Measurements from ENCODE around the gene UBE2E1.
"Not testable (repeated sequence)": the region's sequence is repeated elsewhere in the genome, so short reads cannot be mapped to it uniquely, and the experiment has no call there.

UBE2E1 gene

GRCh38 chr3:23872330-23872729 lies 66.6 kb downstream of the UBE2E1 start:
- no peak overlapping the region for H3K9ac ChIP-seq
- no peak overlapping the region for H3K4me2 ChIP-seq
- peaks cover 0 to 39% (median 23%) of the 10 kb centered on the region in 11 experiments; a peak in 19 of 22 replicates for H3K9me3 ChIP-seq (replicated peaks in 1 of 11)
- H3K36me3 ChIP-seq = peaks cover 11 to 58% (median 35%) of the 10 kb centered on the region in 11 experiments; a peak in 21 of 22 replicates
- peaks cover 0 to 8% (median 0%) of the 10 kb centered on the region in 10 experiments; a peak in 3 of 20 replicates for H3K4me1 ChIP-seq
- H3K27me3 ChIP-seq = no peaks in the 10 kb centered on the region
- TF ChIP-seq Cebpa-rat (IDR thresholded peaks at IDR 0.05) = no peak
- H3K27ac ChIP-seq = no peak overlapping the region
- no peak overlapping the region for H3K4me3 ChIP-seq
- H4K20me1 ChIP-seq = peaks cover 39 to 84% (median 67%) of the 10 kb centered on the region in 11 experiments; a peak in 20 of 22 replicates

GRCh38 chr3:23873941-23874340 lies 68.2 kb downstream of the UBE2E1 start:
- Histone ChIP-seq H3K9me3 (replicated peaks in 1 of 11) (peaks cover 0 to 46% (median 37%) of the 10 kb centered on the region in 11 experiments; a peak in 19 of 22 replicates), H4K20me1 (peaks cover 51 to 84% (median 69%) of the 10 kb centered on the region in 11 experiments; a peak in 20 of 22 replicates), H3K36me3 (peaks cover 26 to 60% (median 45%) of the 10 kb centered on the region in 11 experiments), H3K27ac (no peak overlapping the region), H3K4me2 (no peak overlapping the region), H3K27me3 (no peaks in the 10 kb centered on the region), H3K9ac (no peak overlapping the region), H3K4me1 (peaks cover 0 to 8% (median 0%) of the 10 kb centered on the region in 10 experiments; a peak in 3 of 20 replicates), H3K4me3 (no peak overlapping the region)
- TF ChIP-seq Cebpa-rat (IDR thresholded peaks at IDR 0.05) = no peak

GRCh38 chr3:23874359-23875112 lies 68.8 kb downstream of the UBE2E1 start:
- no peak overlapping the region for H3K4me3 ChIP-seq
- H3K27ac ChIP-seq = no peak overlapping the region
- peaks cover 51 to 84% (median 73%) of the 10 kb centered on the region in 11 experiments; a peak in 20 of 22 replicates for H4K20me1 ChIP-seq
- peaks cover 0 to 8% (median 0%) of the 10 kb centered on the region in 10 experiments; a peak in 3 of 20 replicates for H3K4me1 ChIP-seq
- no peak overlapping the region for H3K4me2 ChIP-seq
- peaks cover 0 to 46% (median 35%) of the 10 kb centered on the region in 11 experiments; a peak in 19 of 22 replicates for H3K9me3 ChIP-seq (replicated peaks in 1 of 11)
- no peak overlapping the region for H3K9ac ChIP-seq
- no peaks in the 10 kb centered on the region for H3K27me3 ChIP-seq
- TF ChIP-seq Cebpa-rat (IDR thresholded peaks at IDR 0.05) = no peak
- H3K36me3 ChIP-seq = peaks cover 29 to 62% (median 46%) of the 10 kb centered on the region in 11 experiments

GRCh38 chr3:23875113-23875725 lies 69.5 kb downstream of the UBE2E1 start:
- no peak for TF ChIP-seq Cebpa-rat (IDR thresholded peaks at IDR 0.05)
- peaks cover 0 to 8% (median 0%) of the 10 kb centered on the region in 10 experiments; a peak in 4 of 20 replicates for H3K4me1 ChIP-seq
- no peak overlapping the region for H3K4me2 ChIP-seq
- peaks cover 26 to 60% (median 44%) of the 10 kb centered on the region in 11 experiments for H3K36me3 ChIP-seq
- no peaks in the 10 kb centered on the region for H3K27me3 ChIP-seq
- H3K27ac ChIP-seq = no peak overlapping the region
- H3K9me3 ChIP-seq (replicated peaks in 1 of 11) = peaks cover 0 to 41% (median 28%) of the 10 kb centered on the region in 11 experiments; a peak in 19 of 22 replicates
- peaks cover 51 to 84% (median 78%) of the 10 kb centered on the region in 11 experiments; a peak in 20 of 22 replicates for H4K20me1 ChIP-seq
- no peak overlapping the region for H3K9ac ChIP-seq
- H3K4me3 ChIP-seq = no peak overlapping the region

- no peak for TF ChIP-seq Cebpa-rat (IDR thresholded peaks at IDR 0.05)
- Histone ChIP-seq H3K9me3 (replicated peaks in 1 of 11) (peaks cover 0 to 38% (median 26%) of the 10 kb centered on the region in 11 experiments; a peak in 19 of 22 replicates), H3K4me2 (no peak overlapping the region), H4K20me1 (peaks cover 51 to 98% (median 86%) of the 10 kb centered on the region in 11 experiments; a peak in 20 of 22 replicates), H3K9ac (no peak overlapping the region), H3K27me3 (no peaks in the 10 kb centered on the region), H3K27ac (0 out of 22 replicates have a peak overlapping the region, but pooled peaks of 1 of the 11 experiments have one; percentile 13), H3K4me1 (peaks cover 0 to 12% (median 0%) of the 10 kb centered on the region in 10 experiments; a peak in 4 of 20 replicates), H3K4me3 (no peak overlapping the region), H3K36me3 (peaks cover 43 to 75% (median 55%) of the 10 kb centered on the region in 11 experiments)
Observed at GRCh38 chr3:23876923-23877322, 71.2 kb downstream of the UBE2E1 start.

- Histone ChIP-seq H3K9me3 (replicated peaks in 1 of 11) (peaks cover 0 to 44% (median 29%) of the 10 kb centered on the region in 11 experiments; a peak in 19 of 22 replicates), H3K4me1 (peaks cover 0 to 12% (median 0%) of the 10 kb centered on the region in 10 experiments; a peak in 4 of 20 replicates), H3K4me3 (no peak overlapping the region), H3K27me3 (no peaks in the 10 kb centered on the region), H3K27ac (peak overlapping the region in 1 of 11 experiments; percentile 13; a peak in 1 of 22 replicates), H3K9ac (no peak overlapping the region), H3K36me3 (peaks cover 48 to 80% (median 60%) of the 10 kb centered on the region in 11 experiments), H3K4me2 (no peak overlapping the region), H4K20me1 (peaks cover 57 to 100% (median 92%) of the 10 kb centered on the region in 11 experiments; a peak in 21 of 22 replicates)
- 0 out of 22 replicates have a peak, but pooled peaks of 1 of the 11 experiments have one; percentile 17 for TF ChIP-seq Cebpa-rat (IDR thresholded peaks at IDR 0.05)
Observed at GRCh38 chr3:23877329-23877980, 71.7 kb downstream of the UBE2E1 start.

- Histone ChIP-seq H3K4me3 (no peak overlapping the region), H3K4me2 (no peak overlapping the region), H3K36me3 (peaks cover 55 to 93% (median 68%) of the 10 kb centered on the region in 11 experiments), H4K20me1 (peaks cover 48 to 100% (median 97%) of the 10 kb centered on the region in 11 experiments; a peak in 21 of 22 replicates), H3K27me3 (no peaks in the 10 kb centered on the region), H3K27ac (no peak overlapping the region), H3K4me1 (peaks cover 0 to 9% (median 0%) of the 10 kb centered on the region in 10 experiments; a peak in 4 of 20 replicates), H3K9me3 (replicated peaks in 1 of 11) (peaks cover 0 to 47% (median 32%) of the 10 kb centered on the region in 11 experiments; a peak in 19 of 22 replicates), H3K9ac (no peak overlapping the region)
- TF ChIP-seq Cebpa-rat (IDR thresholded peaks at IDR 0.05) = no peak
Observed at GRCh38 chr3:23879485-23879884, 73.7 kb downstream of the UBE2E1 start.

- Histone ChIP-seq H4K20me1 (peaks cover 44 to 100% (median 97%) of the 10 kb centered on the region in 11 experiments; a peak in 21 of 22 replicates), H3K4me3 (no peak overlapping the region), H3K27ac (no peak overlapping the region), H3K4me1 (peaks cover 0 to 9% (median 0%) of the 10 kb centered on the region in 10 experiments; a peak in 4 of 20 replicates), H3K9me3 (replicated peaks in 1 of 11) (peaks cover 0 to 47% (median 32%) of the 10 kb centered on the region in 11 experiments; a peak in 19 of 22 replicates), H3K4me2 (no peak overlapping the region), H3K27me3 (no peaks in the 10 kb centered on the region), H3K9ac (no peak overlapping the region), H3K36me3 (peaks cover 52 to 93% (median 73%) of the 10 kb centered on the region in 11 experiments)
- no peak for TF ChIP-seq Cebpa-rat (IDR thresholded peaks at IDR 0.05)
Observed at GRCh38 chr3:23880703-23881339, 75.1 kb downstream of the UBE2E1 start.

GRCh38 chr3:23881993-23882392 lies 76.2 kb downstream of the UBE2E1 start:
- not testable (repeated sequence) for H3K4me2 ChIP-seq, H3K4me3 ChIP-seq, H3K27ac ChIP-seq, H3K9ac ChIP-seq, H3K27me3 ChIP-seq, H3K4me1 ChIP-seq
- peaks cover 0 to 42% (median 31%) of the 10 kb centered on the region in 11 experiments; a peak in 19 of 22 replicates for H3K9me3 ChIP-seq (replicated peaks in 1 of 11)
- peaks cover 49 to 85% (median 67%) of the 10 kb centered on the region in 11 experiments for H3K36me3 ChIP-seq
- H4K20me1 ChIP-seq = peaks cover 46 to 100% (median 97%) of the 10 kb centered on the region in 11 experiments; a peak in 21 of 22 replicates
